Measurements from ENCODE around the gene ASB1. TPM values are rescaled to one million over a fixed set of nuclear protein-coding genes. Genes with fewer than 3 reads are reported as not detected.

The ASB1 gene
- total RNA-seq, 1 donor from 2014 or later, result 31.0 TPM

GRCh38 chr2:238422285-238422684 is 4.4 kb upstream of the ASB1 start:
- DNase-seq (ENCODE audit: low spot score), result no peak

- DNase-seq (ENCODE audit: low spot score), result no peak
Observed at GRCh38 chr2:238422940-238423339, 3.8 kb upstream of the ASB1 start.

- DNase-seq (ENCODE audit: low spot score), result no peak
Observed at GRCh38 chr2:238423561-238424312, 3.0 kb upstream of the ASB1 start.

DNA sequence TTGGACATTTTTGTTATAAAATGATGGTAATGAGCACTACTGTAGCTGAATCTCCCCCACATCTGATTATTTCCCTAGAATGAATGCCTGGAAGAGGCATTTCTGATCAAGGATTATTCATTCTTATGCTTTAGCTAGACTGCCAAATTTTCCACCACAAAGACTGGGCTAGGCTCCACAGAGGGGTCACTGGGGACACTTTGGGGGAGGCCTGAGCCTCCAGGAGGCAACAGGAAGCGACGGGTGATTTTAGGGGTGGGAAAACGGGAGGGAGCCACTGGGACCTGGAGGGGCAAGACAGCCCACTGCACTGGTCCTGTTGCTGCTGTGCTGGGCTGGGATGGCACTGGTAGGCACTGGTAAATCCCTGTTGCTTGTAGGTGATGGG is 2.4 kb upstream of the ASB1 start:
- no peak for DNase-seq (ENCODE audit: low spot score)

DNA sequence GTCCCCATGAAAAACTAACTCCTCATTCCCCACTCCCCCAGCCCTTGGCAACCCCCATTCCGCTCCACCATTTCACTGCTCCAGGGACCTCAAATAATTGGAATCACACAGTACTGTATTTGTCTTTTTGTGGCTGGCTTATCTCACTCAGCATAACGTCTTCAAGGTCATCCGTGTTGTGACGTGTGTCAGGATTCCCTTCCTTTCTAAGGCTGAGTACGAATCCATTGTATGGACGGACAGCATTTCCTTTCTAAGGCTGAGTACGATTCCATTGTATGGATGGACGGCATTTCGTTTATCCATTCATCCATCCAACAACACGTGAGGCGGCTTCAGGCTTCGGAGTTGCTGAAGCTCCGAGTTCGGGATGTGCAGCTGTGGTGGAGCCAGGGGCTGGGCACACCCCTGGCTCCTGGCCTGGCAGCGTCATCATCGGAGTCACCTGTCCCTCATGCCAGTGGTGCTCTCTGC is 1.2 kb upstream of the ASB1 start:
- DNase-seq (ENCODE audit: low spot score), result no peak

GRCh38 chr2:238425979-238426567 is 654 bp upstream of the ASB1 start:
- no peak for DNase-seq (ENCODE audit: low spot score)

DNA sequence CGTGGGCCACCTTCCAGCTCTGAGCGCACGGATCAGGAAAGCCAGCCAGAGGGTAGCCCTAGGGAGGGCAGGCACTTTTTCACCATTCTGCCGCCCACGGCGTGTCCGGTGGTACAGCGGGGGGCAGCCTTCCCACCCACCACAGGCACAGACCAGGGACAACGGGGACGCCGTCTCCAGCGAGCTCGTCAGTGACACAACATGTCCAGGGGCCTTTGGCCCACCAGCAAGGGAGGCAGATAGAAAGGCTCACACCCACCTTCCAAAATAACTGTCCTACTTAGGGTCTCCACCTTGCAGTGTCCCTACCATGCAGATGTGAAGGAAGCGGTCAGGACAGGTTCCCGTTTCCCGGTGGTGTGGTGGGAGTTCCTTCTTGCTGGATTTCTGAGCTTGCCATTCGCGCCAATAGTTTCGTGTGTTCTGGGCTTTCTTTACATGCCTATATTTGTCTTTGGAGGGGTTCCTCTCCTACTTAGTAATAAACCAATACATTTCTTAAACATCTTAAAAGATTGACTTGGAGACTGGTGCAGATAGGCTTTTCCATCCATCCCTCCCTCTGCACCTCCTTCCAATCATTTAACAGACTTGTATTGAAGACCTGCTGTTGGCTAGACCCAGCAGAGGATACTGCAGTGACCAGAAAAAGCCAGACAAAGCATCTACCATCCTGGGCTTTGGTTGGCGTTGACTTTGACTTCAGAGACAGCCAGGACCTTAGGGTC is 872 bp downstream of the ASB1 start:
- DNase-seq (ENCODE audit: low spot score), result no peak

- no peak for DNase-seq (ENCODE audit: low spot score)
Observed at GRCh38 chr2:238428866-238429265, 2.1 kb downstream of the ASB1 start.

DNA sequence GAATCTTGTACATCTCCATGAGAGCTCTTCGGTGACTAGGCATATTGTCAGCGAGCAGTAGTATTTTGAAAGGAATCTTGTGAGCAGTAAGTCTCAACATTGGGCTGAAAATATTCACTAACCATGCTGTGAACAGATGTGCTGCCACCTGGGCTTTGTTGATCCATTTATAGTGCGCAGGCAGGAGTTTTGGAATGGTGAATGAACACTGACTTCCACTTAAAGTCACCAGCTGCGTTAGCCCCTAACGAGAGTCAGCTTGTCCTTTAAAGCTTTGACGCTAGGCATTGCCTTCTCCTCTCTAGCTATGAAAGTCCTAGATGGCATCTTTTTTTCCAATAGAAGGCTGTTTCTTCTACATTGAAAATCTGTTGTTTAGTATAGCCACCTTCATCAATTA is 4.1 kb downstream of the ASB1 start:
- no peak for DNase-seq (ENCODE audit: low spot score)

DNA sequence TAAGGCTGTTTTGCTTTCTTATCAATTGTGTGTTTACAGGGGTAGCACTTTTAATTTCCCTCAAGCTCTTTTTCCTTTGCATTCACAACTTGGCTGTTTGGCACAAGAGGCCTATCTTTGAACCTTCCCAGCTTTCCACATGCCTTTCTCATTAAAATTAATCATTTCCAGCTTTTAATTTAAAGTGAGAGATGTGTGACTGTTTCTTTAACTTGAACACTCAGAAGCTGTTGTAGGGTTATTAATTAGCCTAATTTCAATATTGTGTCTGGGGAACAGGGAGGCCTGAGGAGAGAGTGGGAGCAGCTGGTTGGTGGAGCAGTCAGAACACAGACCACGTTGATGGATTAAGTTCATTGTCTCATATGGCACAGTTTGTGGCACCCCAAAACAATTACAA is 4.7 kb downstream of the ASB1 start:
- no peak for DNase-seq (ENCODE audit: low spot score)

DNA sequence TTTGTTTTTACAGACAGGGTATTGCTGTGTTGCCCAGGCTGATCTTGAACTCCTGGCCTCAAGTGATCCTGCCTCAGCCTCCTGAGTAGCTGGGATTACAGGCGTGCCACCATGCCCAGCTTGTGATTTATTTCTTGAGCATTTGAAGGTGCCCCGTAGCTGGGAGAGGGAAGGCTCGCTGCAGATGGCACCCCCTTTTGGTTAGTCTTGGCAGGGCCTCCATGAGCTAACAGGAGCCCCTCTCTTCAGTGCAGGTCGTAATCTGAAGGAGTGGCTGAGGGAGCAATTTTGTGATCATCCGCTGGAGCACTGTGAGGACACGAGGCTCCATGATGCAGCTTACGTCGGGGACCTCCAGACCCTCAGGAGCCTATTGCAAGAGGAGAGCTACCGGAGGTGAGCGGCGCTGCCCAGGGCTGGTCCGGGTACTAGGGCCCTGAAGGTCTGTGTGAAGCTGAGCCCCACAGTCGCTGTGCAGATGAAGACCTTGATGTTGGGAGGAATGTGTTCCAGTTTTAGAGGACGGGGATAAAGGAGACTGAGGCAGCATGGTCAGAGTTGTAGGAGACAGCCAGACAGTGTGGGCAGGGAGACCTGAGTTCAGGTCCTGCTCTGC is 6.7 kb downstream of the ASB1 start:
- DNase-seq (ENCODE audit: low spot score), result no peak

GRCh38 chr2:238433941-238434845 is 7.5 kb downstream of the ASB1 start:
- no peak for DNase-seq (ENCODE audit: low spot score)

GRCh38 chr2:238434846-238435751 is 8.4 kb downstream of the ASB1 start:
- no peak for DNase-seq (ENCODE audit: low spot score)

DNA sequence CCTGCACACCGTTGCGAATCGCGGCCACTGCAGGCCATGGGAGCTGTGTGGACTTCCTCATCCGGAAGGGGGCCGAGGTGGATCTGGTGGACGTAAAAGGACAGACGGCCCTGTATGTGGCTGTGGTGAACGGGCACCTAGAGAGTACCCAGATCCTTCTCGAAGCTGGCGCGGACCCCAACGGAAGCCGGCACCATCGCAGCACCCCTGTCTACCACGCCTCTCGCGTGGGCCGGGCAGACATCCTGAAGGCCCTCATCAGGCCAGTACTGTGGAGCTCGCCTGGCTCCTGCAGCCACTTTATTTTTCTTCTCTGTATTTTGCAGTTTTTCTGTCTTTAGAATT is 9.0 kb downstream of the ASB1 start:
- DNase-seq (ENCODE audit: low spot score), result no peak

GRCh38 chr2:238438856-238439849 is 12.4 kb downstream of the ASB1 start:
- DNase-seq (ENCODE audit: low spot score), result no peak

DNA sequence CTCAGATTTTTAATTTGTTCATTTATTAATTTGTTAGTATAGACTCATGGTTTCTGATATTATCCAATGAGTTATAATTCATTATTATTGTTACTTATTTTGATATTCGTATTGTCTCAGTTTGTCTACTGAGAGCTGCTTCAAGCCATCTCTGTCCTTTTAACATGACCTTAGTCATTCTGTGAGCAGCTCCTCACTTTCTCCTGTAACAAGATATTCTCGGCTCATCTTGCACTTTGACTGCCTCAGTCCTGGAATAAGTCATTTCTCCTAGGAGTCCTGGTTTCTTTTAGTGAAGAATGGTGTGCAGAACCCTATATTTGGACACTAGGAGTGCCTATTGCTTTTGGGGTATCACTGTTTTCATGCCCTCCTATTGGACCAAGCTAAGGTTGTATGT is 13.2 kb downstream of the ASB1 start:
- no peak for DNase-seq (ENCODE audit: low spot score)

GRCh38 chr2:238440331-238440730 is 13.6 kb downstream of the ASB1 start:
- no peak for DNase-seq (ENCODE audit: low spot score)

- no peak for DNase-seq (ENCODE audit: low spot score)
Observed at GRCh38 chr2:238440767-238441166, 14.0 kb downstream of the ASB1 start.
